CD4-positive, alpha-beta T cell treated with Interleukin-17A for 4 hours (primary cell): ENCODE measurements around the gene ZNF593OS.
A peak's percentile ranks its signal among the peaks of the same experiment; 100 is the strongest.

ENCODE experiments used
- DNase-seq: peaks from one replicate; pipeline ENCODE4 v3.0.0-alpha.2; 2020; ENCODE audit warnings: mixed read lengths

ZNF593OS gene

DNA sequence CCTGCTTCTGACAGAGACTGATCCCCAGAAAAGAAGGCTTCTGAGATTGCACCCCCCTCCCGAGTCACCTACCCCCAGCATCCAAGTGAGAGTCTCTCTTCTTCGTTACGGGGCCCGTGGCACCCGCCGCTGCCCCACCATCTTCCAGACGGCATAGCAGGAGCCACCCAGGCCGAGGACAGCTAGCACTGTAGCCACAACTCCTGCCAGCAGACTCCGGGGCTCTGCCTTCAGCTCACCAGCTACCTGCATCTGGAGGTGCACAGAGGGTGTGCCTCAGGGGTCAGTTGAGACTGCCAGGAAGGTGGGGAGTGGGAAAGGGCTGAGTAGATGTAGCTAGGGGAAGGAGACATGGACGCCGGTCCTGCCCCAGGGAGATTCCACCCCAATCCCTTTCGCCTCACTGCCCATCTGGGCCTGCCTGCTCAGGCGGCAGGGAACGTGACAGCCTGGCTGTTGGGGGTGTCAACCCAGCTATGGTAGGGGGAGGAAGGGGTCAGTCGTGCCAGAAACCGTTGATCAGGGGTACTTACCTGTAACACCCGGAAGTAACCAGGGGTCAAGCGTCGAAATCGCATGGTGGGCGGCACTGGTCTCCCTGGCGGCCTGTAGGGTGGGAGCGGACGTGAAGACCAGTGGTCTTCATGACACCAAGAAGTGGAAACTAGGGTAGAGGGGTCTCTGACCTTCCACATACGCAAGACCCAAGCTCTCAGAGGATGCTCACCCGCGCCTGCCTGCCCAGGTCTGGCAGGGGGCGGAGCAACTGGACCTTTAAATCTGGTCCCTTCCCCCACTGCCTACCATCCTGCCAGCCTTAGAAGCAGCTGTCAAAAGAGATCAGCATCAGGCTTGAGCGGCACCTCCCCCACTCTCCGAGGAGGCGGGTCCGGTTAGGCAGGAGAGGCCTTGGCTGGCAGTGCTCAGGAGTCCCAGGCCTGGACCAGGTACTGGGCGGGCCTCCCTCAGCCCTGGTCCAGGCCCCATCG is at the start of gene ZNF593OS:
Gene ZNF593OS (minus strand): TSS at position 749 of the 989 bp plus-strand sequence. CDS start 171 bp downstream, at position 578.
- no peak for DNase-seq

DNA sequence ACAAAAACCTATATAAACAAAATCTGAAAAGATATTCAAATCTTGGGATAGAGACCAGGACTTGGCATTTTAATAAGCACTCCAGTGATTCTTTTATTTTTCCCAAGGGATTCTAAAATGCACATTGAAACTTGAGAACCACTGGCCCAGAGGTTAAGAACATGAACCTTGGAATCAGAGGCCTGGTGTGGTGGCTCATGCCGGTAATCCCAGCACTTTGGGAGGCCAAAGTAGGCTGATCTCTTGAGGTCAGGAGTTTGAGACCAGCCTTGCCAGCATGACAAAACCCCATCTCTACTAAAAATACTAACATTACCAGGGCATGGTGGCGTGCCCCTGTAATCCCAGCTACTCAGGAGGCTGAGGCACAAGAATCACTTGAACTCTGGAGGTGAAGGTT is 49.5 kb upstream of the ZNF593OS start:
- DNase-seq: no peak

- no peak for DNase-seq
These were observed 48.7 kb upstream of the ZNF593OS start for GRCh38 chr1:26220199-26220912.

DNA sequence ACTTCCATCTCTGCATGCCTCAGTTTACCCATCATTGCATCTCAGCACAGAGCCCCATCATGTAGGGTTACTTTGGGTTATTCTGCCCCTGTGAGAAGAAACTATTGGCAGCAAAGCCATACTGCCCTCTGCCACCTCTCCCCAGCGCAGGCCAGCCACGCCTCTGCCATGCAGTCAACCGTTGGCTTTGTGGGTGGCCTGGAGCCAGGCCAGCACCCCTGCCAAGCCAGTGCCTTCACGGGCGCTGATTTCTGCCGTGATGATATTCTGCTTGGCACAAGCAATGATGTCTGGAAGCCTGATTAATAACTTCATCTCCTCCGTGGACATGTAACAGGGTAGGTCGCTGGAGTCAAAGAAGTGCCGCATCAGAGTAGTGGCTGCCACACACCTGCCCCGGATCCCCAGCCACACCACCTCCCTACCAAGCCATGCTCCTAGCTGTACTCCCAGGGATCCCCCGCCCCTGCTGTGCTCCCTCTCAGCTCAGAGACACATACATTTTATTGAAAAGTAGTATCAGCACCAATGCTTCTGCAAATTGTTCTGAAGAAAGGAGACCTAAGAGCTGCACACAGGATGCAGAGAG is 47.4 kb upstream of the ZNF593OS start:
- no peak for DNase-seq

DNA sequence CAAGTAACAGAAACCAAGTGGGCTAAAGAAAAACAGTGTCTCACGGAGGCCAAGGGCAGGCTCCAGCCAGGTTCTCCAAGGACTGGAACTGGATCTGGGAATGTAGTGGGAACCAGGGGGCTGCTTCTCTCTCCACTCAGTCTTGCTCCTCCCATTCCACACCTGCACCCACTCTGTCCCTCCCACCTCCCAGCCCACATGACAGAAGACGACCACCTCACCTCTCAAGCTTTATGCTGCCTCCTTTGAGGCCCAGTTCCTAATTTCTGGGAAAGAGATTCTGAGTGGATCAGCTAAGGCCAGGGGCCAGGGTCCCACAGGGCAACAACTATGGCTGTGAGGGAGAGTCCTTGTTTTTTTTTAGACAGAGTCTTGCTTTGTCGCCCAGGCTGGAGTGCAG is 43.6 kb upstream of the ZNF593OS start:
- no peak for DNase-seq

DNA sequence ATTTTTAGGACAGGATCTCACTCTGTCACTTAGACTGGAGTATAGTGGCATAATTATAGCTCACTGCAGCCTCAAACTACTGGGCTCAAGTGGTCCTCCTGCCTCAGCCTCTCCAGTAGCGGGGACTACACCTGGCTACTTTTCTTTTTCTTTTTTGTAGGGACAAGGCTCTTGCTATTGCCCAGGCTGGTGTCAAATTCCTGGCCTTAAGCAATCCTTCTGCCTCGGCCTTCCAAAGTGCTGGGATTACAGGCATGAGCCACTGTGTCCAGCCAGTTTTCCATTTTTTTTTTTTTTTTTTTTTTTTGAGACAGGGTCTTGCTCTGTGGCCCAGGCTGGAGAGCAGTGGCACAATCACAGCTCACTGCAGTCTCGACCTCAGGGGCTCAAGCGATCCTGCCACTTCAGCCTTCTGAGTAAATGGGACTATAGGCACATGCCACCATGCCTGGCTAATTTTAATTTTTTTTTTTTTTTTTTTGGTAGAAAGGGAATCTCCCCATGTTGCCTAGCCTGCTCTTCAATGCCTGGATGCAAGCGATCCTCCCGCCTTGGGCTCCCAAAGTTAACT is 41.8 kb upstream of the ZNF593OS start:
- DNase-seq: no peak

- no peak for DNase-seq
These were observed 41.1 kb upstream of the ZNF593OS start for GRCh38 chr1:26212726-26213125.

DNA sequence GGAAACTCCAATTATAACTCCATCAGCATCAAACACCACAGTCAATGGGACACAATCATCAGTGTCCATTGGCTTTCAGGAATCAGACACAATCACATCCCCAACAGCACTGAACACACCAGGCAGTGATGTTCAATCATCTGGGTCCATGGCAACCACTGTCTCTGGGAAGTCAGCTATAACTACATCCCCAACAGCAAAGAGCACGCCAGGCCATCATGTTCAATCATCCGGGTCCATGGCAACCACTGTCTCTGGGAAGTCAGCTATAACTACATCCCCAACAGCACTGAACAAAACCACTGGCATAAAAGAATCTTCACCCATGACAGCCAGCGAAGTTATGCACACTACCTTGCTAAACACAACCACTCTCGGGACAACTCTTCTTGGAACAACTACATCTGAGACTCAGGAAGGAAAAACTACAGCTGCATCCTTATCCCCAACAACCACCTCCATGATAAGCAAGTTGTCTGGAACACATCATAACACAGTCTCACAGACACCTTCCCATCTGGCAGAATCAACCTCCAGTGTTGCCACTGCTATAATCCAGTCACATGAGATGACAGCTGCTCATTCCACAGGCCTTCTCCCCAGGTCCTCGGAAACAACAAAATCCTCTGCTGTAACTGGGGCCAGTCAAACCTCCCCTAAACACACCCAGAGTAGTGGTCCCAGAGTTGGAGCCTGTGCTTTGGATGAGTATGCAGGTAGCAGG is 38.7 kb upstream of the ZNF593OS start:
- no peak for DNase-seq

- no peak for DNase-seq
These were observed 32.1 kb upstream of the ZNF593OS start for GRCh38 chr1:26203642-26204318.

GRCh38 chr1:26200413-26200812 is 28.8 kb upstream of the ZNF593OS start:
- no peak for DNase-seq

DNA sequence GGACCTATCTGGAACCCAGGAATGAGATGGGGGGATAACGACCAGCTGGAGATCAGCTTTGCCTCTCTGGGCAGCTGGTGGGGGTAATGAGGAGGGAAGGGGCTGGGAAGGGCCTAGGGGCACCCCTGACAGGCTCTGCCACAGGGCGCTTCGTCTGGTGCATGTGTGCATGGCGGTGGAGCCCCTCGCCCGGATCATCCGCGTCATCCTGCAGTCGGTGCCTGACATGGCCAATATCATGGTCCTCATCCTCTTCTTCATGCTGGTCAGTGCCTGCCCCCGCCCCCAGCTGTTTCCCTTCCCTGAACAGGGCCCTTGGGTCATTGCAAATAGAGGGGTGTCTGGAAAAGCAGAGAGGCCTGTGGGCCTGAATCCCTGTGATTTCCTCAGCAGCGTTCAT is 26.2 kb upstream of the ZNF593OS start:
- DNase-seq: no peak

- no peak for DNase-seq
These were observed 25.7 kb upstream of the ZNF593OS start for GRCh38 chr1:26197301-26197700.

DNA sequence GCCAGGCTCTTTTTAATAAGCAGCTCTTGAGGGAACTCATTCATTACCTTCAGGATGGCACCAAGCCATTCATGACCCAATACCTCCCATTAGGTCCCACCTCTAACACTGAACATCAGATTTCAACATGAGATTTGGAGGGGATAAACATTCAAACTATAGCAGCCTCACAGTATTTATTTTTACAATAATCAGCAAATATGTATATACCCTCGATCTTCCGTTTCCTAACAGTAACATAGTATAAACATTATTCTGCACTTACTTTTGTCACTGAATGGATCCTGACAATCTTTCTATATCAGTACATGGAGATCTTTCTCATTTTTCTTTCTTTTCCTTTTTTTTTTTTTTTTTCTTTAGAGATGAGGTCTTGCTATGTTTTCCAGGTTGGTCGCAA is 24.2 kb upstream of the ZNF593OS start:
- DNase-seq: no peak

DNA sequence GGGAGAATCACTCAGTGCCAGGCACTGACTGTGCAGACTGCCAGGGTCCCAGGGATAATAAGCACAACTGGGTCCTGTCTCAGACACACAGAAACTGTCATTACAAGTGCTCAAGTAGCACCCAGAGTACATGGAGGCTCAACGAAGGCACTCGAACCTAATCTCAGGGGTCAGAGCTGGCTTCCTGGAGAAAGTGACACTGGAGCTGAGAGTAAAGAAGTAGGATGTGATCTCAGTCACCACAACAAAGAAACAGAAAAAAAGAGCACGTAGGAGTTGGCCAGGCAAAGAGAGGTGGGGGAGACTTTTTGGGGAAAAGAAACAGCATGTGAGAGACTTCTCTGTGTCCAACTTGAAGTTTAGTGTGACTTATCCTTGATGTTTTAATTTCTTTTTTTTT is 20.1 kb upstream of the ZNF593OS start:
- no peak for DNase-seq

DNA sequence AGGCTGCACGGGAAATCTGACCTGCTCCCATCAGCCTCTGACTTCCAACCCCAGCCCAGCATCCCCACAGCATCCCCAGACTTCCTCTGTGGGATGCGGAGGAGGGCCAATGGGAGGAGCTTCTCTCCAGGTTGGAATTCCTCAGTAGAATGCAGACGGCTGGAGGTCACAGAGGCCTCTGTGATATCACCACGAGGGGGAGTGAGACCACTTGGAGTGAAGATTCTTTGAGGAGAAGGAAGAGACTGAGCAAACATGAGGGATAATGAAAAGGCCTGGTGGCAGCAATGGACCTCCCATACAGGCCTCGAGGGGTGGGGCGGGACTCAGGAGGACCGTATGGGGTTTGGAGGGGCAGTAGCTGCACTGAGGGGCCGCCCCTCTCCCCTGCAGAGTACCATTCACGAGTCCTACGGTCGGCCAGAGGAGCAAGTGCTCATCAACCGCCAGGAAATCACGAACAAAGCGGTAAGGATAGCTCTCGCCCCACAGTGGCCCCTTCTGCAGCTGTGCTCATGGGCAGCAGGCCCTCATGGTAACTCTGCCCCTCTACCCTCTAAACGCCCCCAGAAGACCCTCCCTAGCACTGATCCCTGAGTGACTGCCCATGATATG is 18.8 kb upstream of the ZNF593OS start, which contains the start of gene CATSPER4:
Gene CATSPER4 (plus strand): TSS at position 230 of the 615 bp plus-strand sequence. CDS start 26 bp downstream, at position 256.
- peak; percentile 29 for DNase-seq

GRCh38 chr1:26189751-26190275 is 18.2 kb upstream of the ZNF593OS start:
- DNase-seq: no peak

DNA sequence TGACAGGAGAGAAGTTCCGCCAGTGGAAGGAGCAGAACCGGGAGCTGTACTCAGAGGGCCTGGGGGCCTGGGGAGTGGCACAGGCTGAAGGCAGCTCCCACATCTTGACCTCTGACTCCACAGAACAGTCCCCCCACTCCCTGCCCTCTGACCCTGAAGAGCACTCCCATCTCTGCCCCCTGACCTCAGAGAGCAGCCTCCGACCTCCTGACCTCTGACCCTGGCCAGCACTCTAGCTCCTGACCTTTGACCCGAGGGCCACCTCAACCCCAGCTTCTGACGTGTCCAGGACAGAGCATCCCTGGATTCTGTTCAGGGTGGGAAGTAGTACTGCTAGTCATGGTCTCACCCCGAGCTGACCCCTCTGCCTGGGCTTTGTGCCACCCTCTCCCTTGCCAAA is 17.7 kb upstream of the ZNF593OS start:
- DNase-seq: no peak

GRCh38 chr1:26188477-26188876 is 16.8 kb upstream of the ZNF593OS start:
- no peak for DNase-seq

DNA sequence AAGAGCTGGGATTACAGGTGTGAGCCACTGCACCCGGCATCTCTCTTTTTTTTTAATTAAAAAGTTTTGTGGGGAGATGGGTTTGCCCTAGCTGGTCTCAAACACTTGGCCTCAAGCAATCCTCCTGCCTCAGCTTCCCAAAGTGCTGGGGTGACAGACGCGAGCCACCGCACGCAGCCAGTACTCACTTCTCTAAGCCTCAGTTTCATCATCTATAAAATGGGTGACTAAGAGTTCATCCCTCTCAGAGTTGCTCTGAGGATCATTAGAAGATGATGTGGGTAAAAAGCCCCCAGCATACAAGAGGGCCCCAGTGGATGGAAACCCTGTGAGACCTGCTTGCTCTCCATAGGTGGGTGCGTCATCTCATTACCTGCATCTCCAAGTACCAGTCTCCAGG is 16.2 kb upstream of the ZNF593OS start:
- no peak for DNase-seq

GRCh38 chr1:26184883-26185282 is 13.3 kb upstream of the ZNF593OS start:
- no peak for DNase-seq

GRCh38 chr1:26184086-26184485 is 12.5 kb upstream of the ZNF593OS start:
- DNase-seq: no peak
